Stimulated activated CD8-positive, alpha-beta memory T cell treated with anti-CD3 and anti-CD28 coated beads, Interleukin-15, amount 100 ng/mL, for 1 hour (primary cell): ENCODE measurements around the gene GPRC5A.

Experiments used
- DNase-seq: peaks from one replicate; pipeline ENCODE4 v3.0.0-alpha.2; 2020; ENCODE audit warnings: low read depth

The GPRC5A gene

DNA sequence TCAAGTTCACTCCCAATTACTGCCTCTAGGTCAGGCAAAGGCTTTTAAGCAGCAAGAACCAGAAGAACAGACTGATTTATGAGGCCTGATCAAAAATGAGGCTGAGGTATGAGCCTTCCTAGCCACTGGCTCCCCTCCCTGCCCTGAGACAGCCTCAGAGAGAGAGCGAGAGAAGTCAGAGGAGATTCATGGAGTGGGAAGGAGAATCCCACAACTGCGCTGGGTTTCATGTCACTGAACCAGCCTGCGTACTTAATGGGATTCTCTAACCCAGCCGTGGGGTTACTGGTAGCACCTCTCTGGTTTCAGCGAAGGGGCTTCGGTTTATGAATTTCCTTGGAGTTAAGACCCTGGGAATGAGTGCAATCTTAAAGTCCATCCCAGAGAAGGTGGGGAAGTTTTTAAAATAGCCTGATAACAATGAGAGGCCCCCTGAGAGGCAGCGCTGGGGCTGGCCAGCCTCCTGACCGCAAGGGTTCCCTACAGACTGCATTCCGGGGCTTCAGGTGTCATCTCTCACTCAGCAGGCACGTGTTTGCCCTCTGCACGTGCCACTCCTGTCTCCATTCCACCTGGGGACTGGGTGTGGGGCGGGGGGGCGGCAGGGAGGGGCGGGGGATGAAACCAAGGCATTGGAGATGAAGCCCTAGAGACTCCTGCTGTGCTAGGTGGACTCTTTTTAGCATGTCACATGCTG lies 6.1 kb upstream of the GPRC5A start:
- no peak for DNase-seq

DNA sequence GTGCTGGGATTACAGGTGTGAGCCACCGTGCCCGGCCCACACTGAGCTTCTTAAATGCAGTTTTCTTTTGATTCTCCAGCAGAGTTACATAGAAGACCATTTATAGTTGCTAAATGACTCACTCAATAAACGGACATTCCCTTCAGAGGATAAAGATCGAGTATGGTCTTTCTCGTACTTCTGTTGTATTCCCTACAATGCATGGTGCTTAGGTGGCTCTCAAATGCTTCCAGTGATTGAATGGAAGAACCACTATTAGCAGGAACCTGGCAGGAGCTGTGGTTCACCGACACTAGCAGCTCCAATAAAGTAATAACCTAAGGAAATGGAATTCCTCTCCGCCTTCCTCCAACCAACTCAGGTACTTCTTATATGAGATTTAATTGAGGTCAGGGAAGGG lies 3.9 kb upstream of the GPRC5A start:
- DNase-seq = no peak

DNA sequence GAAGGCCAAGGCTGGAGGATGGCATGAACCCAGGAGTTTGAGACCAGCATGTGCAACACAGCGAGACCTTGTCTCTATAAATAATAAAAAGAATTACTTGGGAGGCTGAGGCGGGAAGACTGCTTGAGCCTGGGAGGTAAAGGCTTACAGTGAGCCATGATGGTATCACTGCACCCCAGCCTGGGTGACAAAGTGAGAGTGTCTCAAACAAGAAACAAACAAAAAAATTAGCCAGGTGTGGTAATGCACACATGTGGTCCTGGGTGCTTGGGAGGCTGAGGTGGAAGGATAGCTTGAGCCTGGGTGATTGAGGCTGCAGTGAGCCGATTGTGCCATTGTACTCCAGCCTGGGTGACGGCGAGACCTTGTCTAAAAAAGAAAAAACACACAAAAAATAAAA lies 1.7 kb upstream of the GPRC5A start:
- DNase-seq = no peak

GRCh38 chr12:12890543-12891079 lies 751 bp upstream of the GPRC5A start:
- DNase-seq = no peak

- no peak for DNase-seq
Measured at GRCh38 chr12:12891881-12892355, 556 bp downstream of the GPRC5A start.

DNA sequence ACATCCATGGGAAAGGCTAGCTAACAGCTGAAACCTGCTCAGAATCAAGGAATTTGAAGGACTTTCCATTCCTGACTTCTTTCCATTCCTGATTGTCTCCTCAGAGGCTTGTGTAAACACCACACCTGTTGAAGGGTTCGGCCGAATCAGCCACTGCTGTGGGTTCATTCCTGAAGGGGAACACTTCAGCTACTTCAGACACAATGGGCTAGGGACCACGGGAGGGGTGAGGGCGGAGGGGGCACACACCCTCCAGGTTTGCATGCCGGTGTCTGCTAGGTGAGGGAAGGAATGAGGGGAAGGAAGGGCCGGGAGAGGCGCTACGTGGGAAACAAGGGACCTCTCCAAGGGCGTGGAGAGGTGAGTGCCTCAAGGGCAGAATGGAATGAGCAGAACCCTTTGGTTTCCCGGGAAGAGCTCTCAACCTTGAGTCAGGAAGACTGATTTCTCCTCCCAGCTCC lies 1.3 kb downstream of the GPRC5A start:
- no peak for DNase-seq

DNA sequence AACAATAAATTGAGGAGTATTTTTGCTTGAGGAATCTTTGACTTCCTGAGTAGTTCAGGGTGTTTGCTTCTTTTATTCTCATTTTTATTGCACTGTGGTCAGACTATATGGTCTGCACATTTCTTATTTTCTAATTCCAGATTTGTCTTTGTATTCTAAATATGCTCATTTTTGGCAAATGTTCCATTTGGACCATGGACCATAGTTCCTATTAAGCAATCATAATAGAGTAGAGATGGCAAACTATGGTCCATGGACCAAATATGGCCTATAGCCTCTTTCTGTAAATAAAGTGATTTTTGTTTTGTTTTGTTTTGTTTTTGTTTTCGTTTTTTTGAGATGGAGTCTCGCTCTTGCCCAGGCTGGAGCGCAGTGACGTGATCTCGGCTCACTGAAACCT lies 2.1 kb downstream of the GPRC5A start:
- DNase-seq = no peak

- no peak for DNase-seq
Measured at GRCh38 chr12:12896260-12896659, 4.9 kb downstream of the GPRC5A start.

GRCh38 chr12:12897302-12897701 lies 5.9 kb downstream of the GPRC5A start:
- DNase-seq = no peak

- no peak for DNase-seq
Measured at GRCh38 chr12:12898136-12898717, 6.9 kb downstream of the GPRC5A start.

DNA sequence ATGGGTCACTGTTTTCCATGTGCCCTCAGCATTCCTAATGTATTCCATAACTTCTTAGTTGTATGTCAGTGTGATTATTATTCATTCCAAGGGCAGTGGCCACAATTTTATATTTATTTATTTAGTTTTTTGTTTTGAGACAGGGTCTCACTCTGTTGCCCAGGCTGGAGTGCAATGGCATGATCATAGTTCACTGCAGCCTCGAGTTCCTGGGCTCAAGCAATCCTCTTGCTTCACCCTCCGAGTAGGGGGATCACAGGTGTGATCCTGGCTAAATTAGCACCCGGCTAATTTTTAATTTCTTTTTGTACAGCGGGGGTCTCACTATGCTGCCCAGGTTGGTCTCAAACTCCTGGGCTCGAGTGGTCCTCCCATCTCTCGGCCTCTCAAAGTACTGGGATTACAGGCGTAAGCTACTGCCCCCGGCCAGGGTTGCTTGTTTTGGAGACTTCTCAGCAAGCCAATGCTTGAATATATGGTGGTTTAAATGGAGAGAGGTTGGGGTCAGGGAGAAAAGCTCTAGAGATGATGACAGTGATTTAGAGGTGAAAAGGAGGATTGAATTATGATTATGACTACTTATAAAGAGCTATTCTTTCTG lies 7.6 kb downstream of the GPRC5A start:
- DNase-seq = no peak

DNA sequence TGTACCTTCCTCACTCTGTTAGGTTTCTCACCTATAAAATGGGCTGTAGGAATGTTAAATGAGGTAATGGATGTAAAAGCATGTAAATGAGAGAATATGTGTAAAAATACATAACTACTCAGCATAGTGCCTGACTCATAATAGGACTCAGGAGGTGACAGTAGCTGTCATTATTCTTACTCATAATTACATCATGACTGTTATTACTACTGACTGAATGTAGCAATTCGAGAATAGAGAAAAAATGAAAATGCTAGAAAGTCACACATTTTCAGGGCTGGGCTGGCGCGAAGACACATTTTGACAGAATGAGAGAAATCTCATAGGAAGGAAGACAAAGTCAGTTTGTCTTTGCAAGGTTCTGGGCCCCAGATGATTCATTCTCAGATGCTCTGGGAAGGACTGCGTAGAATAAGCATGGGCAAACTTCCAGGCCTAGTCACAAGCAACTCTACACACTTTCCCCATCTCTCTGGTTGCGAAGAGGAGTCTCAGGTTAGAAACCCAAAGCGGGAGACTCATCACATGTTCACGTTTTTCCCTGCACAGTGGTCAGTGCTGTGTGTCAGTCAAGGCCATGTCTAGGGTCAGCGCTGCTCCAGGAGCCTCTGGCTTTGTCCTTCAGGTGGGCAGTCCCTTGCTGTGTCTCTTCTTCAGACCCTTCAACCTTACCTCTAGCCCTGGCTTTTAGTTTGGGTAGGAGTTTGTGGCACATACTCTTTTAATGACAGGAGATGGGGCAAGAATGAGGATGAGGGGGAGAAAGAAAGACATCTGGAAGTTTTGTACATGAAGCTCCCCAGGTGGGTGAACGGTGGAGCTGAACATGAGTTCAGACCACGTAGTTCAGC lies 8.4 kb downstream of the GPRC5A start:
- no peak for DNase-seq

DNA sequence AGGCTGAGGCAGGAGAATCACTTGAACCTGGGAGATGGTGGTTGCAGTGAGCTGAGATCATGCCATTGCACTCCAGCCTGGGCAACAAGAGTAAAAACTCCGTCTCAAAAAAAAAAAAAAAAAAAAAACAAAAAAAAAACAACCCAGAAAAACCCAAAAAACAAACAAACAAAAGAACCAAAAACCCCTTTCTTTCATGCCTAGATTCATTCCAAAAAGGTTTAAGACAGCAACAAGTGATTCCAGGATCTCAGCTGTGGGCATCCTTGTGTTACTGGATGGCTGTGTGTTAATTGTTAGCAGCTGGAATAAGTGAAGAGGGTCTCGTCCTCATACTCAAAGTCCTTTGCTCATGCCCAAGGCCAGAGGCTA lies 9.4 kb downstream of the GPRC5A start:
- no peak for DNase-seq

DNA sequence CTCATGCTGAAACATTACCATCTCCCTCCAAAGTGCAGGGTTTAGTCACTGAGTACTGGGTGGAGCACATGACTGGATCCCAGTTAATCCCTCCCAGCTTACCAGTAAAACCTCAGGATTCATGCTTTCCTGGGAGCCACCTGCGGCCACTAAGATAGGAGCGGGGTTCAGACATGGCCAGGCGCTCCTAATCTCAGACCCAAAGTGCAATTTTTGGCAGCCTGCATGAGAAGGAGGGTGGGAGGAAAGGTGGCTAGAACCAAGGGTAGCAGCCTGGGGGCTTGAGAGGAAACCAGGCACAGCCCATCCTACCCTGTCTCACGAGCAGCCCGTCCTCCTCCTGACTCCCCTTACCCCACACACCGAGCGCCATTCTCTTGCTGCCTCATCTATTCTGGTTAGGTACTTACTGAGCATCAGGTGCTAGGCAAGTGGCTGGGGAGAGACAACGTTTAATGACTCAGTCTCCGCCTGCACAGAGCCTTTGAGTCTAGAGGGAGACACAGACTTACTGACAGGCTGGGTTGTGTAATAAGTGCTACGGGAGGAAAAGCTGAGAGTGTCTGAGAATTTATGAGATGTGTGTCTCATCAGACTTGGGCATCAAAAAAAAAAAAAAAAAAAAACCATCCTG lies 9.9 kb downstream of the GPRC5A start:
- no peak for DNase-seq

DNA sequence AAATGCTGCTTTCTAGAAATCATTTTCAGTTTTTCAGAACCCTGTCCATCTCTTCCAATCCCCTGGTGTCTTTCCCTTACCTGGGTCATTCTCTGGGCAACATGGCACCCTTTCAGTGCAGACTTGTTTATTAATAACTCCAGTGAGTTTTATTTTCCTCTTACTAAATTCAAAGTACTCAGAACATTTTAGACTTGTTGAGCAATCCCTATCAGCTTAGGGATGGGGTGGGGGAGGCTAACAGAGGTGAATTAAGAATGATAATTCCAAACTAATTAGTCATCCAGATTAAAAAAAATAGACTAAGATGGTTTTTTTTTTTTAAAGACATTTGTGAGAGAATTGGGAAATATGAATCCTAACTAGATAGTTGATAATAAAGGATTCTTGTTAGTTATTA lies 10.7 kb downstream of the GPRC5A start:
- DNase-seq = no peak

DNA sequence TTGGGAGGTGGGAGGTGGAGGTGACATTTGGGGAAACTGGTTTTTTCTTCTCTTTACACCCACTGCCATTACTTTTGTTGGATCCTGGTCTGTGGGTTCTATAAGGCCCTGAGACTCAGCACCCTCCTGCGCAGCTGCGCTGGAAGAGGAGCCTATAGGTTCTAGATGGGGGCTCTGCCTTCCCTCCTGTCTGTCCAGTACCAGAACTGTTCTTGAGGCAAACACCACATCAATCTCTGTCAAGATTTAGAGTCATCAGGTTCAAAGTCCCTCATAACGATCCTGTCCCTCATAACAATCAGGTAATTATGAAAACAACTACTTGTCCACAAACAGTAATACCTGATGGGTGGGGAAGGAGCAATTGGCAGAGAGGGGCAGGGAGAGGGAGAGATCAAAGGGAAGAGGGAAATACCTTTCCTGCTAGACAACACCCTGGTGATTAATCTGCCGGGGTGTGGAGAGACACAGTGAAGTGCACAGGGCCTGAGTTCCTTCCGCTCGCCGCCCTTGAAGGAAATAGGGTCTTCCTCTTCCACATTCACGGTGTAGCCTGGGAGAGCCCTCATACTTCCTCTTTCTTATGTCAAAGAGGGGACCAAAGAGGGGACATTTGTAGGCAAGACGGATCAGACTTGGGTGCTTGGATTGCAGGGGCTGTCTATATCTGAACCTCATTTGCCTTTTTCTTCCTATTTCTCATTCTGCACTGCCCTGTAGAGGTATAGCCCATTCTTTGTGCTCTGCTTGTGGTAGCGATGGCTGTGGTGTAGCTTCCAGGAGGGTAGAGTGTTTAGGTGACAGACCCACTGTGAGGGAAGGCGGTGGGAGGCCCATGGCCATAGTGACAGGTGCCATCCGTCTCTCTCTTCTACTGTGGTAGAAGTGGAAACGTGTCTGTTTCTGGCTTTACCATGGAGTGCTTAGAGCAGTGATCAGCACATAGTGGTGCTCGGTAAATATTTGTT lies 12.6 kb downstream of the GPRC5A start:
- DNase-seq = no peak

DNA sequence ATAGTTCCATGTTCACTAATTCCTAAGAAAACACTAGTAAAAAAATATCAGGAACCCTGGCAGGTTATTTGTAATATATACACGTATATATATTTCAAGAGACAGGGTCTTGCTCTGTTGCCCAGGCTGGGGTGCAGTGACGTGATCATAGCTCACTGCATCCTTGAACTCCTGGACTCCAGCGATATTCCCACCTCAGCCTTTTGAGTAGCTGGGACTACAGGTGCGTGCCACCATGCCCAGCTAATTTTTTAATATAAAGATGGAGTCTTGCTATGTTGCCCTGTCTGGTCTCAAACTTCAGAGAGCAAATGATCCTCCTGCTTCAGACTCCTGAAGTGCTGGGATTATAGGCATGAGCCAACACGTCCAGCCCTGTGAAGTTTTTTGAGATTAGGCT lies 16.2 kb downstream of the GPRC5A start:
- DNase-seq = no peak

DNA sequence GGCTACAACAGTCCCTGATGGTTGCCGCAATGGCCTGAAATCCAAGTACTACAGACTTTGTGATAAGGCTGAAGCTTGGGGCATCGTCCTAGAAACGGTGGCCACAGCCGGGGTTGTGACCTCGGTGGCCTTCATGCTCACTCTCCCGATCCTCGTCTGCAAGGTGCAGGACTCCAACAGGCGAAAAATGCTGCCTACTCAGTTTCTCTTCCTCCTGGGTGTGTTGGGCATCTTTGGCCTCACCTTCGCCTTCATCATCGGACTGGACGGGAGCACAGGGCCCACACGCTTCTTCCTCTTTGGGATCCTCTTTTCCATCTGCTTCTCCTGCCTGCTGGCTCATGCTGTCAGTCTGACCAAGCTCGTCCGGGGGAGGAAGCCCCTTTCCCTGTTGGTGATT lies 16.9 kb downstream of the GPRC5A start:
- no peak for DNase-seq

DNA sequence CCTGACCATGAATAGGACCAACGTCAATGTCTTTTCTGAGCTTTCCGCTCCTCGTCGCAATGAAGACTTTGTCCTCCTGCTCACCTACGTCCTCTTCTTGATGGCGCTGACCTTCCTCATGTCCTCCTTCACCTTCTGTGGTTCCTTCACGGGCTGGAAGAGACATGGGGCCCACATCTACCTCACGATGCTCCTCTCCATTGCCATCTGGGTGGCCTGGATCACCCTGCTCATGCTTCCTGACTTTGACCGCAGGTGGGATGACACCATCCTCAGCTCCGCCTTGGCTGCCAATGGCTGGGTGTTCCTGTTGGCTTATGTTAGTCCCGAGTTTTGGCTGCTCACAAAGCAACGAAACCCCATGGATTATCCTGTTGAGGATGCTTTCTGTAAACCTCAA lies 17.3 kb downstream of the GPRC5A start:
- DNase-seq = no peak

DNA sequence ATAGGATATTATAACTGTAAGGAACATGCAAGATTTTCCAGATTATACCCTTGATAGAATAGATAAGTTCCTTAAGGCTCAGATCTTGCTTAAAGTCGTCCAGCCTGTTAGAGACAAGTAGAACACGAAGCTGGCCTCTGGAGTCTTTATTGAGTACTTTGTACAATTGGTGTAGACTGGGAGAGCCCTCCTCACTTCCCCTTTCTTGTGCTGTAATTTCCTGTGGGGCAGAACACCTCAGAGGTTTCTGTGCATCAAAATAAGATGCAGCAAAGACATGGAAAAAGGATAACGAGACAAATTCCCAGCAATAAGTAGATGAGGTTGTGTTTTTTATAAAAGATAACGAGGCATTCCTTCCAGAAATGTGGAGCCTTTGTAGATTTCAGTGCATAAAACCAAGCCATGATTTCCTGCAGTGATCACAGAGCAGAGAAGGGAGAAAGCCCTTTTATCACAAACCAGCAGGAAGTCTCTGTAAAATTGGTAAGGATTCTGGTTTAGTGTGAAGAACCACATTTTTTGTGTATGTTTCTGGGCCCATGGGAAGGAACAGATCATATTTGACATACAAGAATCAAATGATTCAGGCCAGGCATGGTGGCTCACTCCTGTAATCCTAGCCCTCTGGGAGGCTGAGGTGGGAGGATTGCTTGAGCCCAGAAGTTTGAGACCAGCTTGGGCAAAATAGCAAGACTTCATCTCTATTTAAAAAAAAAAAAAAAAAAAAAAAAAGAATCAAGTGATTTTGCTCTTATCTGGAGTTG lies 18.0 kb downstream of the GPRC5A start:
- DNase-seq = no peak
